Measurements from ENCODE around the gene NUP188. TPM values are rescaled to one million over a fixed set of nuclear protein-coding genes. Genes with fewer than 3 reads are reported as not detected.

NUP188 gene
- total and polyA plus RNA-seq, 4 donors: 30.3 to 43.6 (median 32.5) TPM

DNA sequence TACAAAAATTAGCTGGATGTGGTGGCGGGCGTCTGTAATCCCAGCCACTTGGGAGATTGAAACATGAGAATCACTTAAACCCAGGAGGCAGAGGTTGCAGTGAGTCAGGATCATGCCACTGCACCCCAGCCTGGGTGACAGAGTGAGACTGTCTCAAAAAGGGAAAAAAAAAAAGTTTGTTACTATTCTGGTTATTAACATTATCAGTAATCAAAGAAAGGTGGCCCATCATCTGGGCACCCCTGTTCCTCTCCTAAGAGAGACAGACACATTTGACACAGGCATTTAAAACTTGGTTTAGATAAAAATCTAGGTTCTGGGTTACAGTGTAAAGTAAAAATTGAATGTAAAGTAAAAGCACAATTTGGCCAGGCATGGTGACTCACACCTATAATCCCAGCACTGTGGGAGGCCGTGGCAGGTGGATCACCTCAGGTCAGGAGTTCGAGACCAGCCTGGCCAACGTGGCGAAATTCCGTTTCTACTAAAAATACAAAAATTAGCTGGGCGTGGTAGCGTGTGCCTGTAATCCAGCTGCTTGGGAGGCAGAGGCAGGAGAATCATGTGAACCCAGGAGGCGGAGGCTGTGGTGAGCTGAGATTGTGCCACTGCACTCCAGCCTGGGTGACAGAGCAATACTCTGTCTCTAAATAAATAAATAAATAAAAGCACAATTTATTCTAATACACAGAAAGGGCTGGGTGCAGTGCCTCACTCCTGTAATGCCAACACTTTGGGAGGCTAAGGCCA, 43.5 kb upstream of the NUP188 start:
- peaks cover 57% of the 10 kb centered on the region for H3K36me3 ChIP-seq (ENCODE audit: control insufficient read depth, insufficient read depth, low read length)
- H3K27ac ChIP-seq (ENCODE audit: low read depth, low read length): no peak overlapping the region
- DNase-seq (ENCODE audit: low read depth in 4 of 6, low spot score in 6 of 6): no peak
- H3K9me3 ChIP-seq (ENCODE audit: control insufficient read depth, insufficient read depth, low read length): no peaks in the 10 kb centered on the region
- H3K27me3 ChIP-seq (ENCODE audit: control insufficient read depth, insufficient read depth, low read length): no peaks in the 10 kb centered on the region
- H3K4me1 ChIP-seq (ENCODE audit: control insufficient read depth, insufficient read depth, low read length): peaks cover 8% of the 10 kb centered on the region
- 100% methylated on average over 4 of the region's 10 CpGs for WGBS (ENCODE audit: insufficient coverage)
- no peak overlapping the region for H3K4me3 ChIP-seq (ENCODE audit: low read depth, low read length)

DNA sequence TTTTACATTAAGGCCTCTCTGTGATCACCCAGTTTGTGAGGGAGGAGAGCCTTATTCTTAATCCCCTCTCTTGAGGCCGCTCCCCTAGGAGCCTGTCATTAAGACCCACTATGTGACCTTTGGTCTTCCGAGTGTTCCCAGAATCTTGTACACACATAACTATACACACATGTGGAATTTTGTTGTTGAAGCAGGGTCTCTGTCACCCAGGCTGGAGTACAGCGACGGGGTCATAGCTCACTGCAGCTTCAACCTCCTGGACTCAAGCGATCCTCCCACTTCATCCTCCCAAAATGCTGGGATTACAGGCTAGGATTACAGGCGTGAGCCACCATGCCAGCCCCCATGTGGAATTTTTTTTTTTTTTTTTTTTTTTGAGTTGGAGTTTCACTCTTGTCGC, 41.5 kb upstream of the NUP188 start:
- Histone ChIP-seq H3K27me3 (ENCODE audit: control insufficient read depth, insufficient read depth, low read length) (no peaks in the 10 kb centered on the region), H3K27ac (ENCODE audit: low read depth, low read length) (no peak overlapping the region), H3K4me3 (ENCODE audit: low read depth, low read length) (no peak overlapping the region), H3K36me3 (ENCODE audit: control insufficient read depth, insufficient read depth, low read length) (peaks cover 65% of the 10 kb centered on the region), H3K4me1 (ENCODE audit: control insufficient read depth, insufficient read depth, low read length) (peaks cover 7% of the 10 kb centered on the region), H3K9me3 (ENCODE audit: control insufficient read depth, insufficient read depth, low read length) (no peaks in the 10 kb centered on the region)
- WGBS (ENCODE audit: insufficient coverage): no CpG with 5 or more reads among the region's 7 CpGs
- DNase-seq (ENCODE audit: low read depth in 4 of 6, low spot score in 6 of 6): no peak

DNA sequence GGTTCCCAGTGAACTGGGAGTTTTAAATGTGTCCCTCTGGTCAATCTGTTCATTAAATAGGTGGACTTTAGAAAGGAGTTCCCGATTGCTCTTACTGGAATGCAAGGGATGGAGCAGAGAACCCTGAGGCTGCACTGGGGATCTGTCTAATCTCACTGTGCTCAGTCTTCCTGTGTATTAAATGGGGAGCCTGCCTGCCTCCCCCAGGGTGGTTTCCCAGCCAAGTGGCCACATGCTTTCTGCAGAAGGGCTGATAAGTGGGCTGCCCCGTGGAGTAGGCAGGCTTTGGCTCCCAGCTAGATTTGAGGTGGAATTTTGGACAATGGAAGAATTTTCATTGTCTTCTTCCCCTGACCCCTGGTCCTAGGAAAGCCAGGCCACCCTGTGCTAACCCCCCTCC, 40.8 kb upstream of the NUP188 start:
- WGBS (ENCODE audit: insufficient coverage): 69% methylated on average over 1 of the region's 2 CpGs
- Histone ChIP-seq H3K27ac (ENCODE audit: low read depth, low read length) (no peak overlapping the region), H3K27me3 (ENCODE audit: control insufficient read depth, insufficient read depth, low read length) (no peaks in the 10 kb centered on the region), H3K4me1 (ENCODE audit: control insufficient read depth, insufficient read depth, low read length) (peaks cover 14% of the 10 kb centered on the region), H3K9me3 (ENCODE audit: control insufficient read depth, insufficient read depth, low read length) (no peaks in the 10 kb centered on the region), H3K36me3 (ENCODE audit: control insufficient read depth, insufficient read depth, low read length) (peaks cover 66% of the 10 kb centered on the region), H3K4me3 (ENCODE audit: low read depth, low read length) (no peak overlapping the region)
- DNase-seq (ENCODE audit: low read depth in 4 of 6, low spot score in 6 of 6): no peak

DNA sequence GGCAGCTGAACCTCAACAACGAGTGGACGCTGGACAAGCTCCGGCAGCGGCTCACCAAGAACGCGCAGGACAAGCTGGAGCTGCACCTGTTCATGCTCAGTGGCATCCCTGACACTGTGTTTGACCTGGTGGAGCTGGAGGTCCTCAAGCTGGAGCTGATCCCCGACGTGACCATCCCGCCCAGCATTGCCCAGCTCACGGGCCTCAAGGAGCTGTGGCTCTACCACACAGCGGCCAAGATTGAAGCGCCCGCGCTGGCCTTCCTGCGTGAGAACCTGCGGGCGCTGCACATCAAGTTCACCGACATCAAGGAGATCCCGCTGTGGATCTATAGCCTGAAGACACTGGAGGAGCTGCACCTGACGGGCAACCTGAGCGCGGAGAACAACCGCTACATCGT, 39.1 kb upstream of the NUP188 start:
- Histone ChIP-seq H3K27me3 (ENCODE audit: control insufficient read depth, insufficient read depth, low read length) (no peaks in the 10 kb centered on the region), H3K36me3 (ENCODE audit: control insufficient read depth, insufficient read depth, low read length) (peaks cover 66% of the 10 kb centered on the region), H3K4me3 (ENCODE audit: low read depth, low read length) (no peak overlapping the region), H3K4me1 (ENCODE audit: control insufficient read depth, insufficient read depth, low read length) (peaks cover 21% of the 10 kb centered on the region), H3K9me3 (ENCODE audit: control insufficient read depth, insufficient read depth, low read length) (no peaks in the 10 kb centered on the region), H3K27ac (ENCODE audit: low read depth, low read length) (no peak overlapping the region)
- DNase-seq (ENCODE audit: low read depth in 4 of 6, low spot score in 6 of 6): no peak
- 95% methylated on average over 24 of the region's 24 CpGs for WGBS (ENCODE audit: insufficient coverage)

DNA sequence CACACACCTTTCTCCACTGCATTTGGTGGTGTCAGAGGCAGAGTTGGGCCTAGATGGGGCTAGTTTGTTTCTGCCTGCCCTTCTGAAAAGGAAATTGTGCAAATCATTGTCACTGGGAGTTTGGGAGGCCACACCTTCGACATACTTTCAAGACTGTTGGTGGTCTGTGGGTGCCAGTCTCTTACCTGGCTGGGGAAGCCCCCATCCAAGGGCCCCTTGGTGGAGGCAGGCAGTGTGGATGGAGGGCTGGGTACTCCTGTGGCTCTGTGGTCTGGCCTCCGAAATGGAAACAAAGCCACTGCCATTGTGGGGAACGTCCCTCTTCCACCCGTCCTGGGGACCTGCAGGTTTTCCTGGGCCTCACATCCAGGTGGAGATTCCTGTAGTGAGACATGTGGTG, 37.6 kb upstream of the NUP188 start:
- Histone ChIP-seq H3K4me3 (ENCODE audit: low read depth, low read length) (no peak overlapping the region), H3K27me3 (ENCODE audit: control insufficient read depth, insufficient read depth, low read length) (no peaks in the 10 kb centered on the region), H3K36me3 (ENCODE audit: control insufficient read depth, insufficient read depth, low read length) (peaks cover 80% of the 10 kb centered on the region), H3K27ac (ENCODE audit: low read depth, low read length) (no peak overlapping the region), H3K4me1 (ENCODE audit: control insufficient read depth, insufficient read depth, low read length) (peaks cover 25% of the 10 kb centered on the region), H3K9me3 (ENCODE audit: control insufficient read depth, insufficient read depth, low read length) (no peaks in the 10 kb centered on the region)
- DNase-seq (ENCODE audit: low read depth in 4 of 6, low spot score in 6 of 6): no peak
- 90% methylated on average over 4 of the region's 4 CpGs for WGBS (ENCODE audit: insufficient coverage)

DNA sequence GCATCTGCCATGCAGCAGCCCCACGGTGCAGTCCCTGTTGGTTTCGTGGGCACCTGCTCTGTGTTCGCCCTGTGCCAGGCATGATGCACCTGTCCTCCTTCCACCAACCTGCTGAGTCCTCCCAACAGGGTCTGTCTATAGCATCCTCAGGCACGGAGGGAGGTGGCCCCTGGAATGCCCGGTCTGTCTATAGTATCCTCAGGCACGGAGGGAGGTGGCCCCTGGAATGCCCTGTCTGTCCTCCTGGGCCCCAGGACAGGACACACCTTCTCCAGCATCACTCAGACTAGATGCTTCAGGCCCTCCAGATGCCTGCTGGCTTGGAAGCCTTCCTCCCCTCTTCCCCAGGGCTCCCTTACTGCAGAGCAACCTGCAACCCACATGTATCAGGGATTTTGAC, 36.6 kb upstream of the NUP188 start:
- peaks cover 30% of the 10 kb centered on the region for H3K4me1 ChIP-seq (ENCODE audit: control insufficient read depth, insufficient read depth, low read length)
- H3K9me3 ChIP-seq (ENCODE audit: control insufficient read depth, insufficient read depth, low read length): no peaks in the 10 kb centered on the region
- no peak overlapping the region for H3K27ac ChIP-seq (ENCODE audit: low read depth, low read length)
- no peak overlapping the region for H3K4me3 ChIP-seq (ENCODE audit: low read depth, low read length)
- no peaks in the 10 kb centered on the region for H3K27me3 ChIP-seq (ENCODE audit: control insufficient read depth, insufficient read depth, low read length)
- 87% methylated on average over 6 of the region's 6 CpGs for whole genome bisulfite sequencing (ENCODE audit: insufficient coverage)
- H3K36me3 ChIP-seq (ENCODE audit: control insufficient read depth, insufficient read depth, low read length): peaks cover 87% of the 10 kb centered on the region
- no peak for DNase-seq (ENCODE audit: low read depth in 4 of 6, low spot score in 6 of 6)

DNA sequence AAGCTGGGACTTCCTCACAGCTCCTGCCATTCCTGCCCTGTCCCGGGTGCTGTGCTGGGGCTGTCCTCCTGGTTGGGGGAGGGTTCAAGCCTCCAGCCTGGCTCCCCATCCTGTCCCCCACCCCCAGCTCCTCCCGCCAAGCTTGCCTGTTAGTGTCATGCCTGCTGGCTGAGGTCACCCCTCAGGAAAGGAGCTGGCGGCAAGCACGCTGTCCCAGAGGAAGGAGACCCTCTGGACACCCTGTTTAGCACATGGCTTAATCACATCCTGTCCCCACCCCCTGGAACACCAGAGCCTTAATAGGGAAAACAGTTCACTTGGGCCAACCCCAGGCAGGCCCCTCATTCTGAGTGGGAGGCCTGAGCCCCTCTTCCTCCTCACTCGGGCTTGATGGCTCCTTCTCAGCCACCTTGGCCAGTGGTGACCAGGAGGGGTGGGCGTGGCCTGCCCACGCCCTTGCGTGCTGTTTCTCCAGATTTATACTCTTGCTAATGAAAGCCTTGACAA, 35.9 kb upstream of the NUP188 start:
- H3K27ac ChIP-seq (ENCODE audit: low read depth, low read length): no peak overlapping the region

DNA sequence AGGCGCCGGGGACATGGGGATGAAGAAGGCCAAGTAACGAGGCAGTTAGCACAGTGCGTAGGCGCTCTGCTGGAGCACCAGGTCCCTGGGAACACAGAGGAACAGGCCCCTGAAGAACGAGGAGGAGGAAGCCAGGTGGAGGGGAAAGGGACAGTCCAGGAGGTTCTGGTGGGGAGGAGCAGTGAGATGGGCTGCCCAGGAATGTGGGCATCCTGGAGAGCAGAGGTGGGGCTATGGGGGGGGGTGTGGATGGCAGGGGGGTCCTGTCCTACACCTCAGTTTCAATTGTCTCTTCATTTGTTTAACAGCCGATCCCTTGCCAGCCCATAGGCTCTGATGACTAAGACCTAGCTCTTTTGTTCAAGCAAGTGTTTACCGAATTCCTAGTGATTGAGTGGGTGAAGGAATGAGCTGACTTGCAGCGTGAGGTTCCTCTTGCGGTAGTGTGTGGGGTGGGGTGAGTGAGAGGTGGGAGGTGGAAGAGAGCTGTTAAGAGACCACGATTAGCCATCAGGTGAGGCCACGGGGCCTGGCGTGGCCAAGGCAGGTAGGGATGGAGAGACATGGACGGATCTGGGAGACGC, 35.1 kb upstream of the NUP188 start:
- DNase-seq (ENCODE audit: low read depth in 4 of 6, low spot score in 6 of 6): no peak
- Histone ChIP-seq H3K27me3 (ENCODE audit: control insufficient read depth, insufficient read depth, low read length) (no peaks in the 10 kb centered on the region), H3K27ac (ENCODE audit: low read depth, low read length) (no peak overlapping the region), H3K36me3 (ENCODE audit: control insufficient read depth, insufficient read depth, low read length) (peaks cover 91% of the 10 kb centered on the region), H3K4me1 (ENCODE audit: control insufficient read depth, insufficient read depth, low read length) (peaks cover 44% of the 10 kb centered on the region), H3K9me3 (ENCODE audit: control insufficient read depth, insufficient read depth, low read length) (no peaks in the 10 kb centered on the region), H3K4me3 (ENCODE audit: low read depth, low read length) (no peak overlapping the region)
- 84% methylated on average over 15 of the region's 15 CpGs for WGBS (ENCODE audit: insufficient coverage)

More for the DNA sequence above, 35.9 kb upstream of the NUP188 start:
- H3K4me3 ChIP-seq (ENCODE audit: low read depth, low read length): no peak overlapping the region
- H3K9me3 ChIP-seq (ENCODE audit: control insufficient read depth, insufficient read depth, low read length): no peaks in the 10 kb centered on the region
- H3K27me3 ChIP-seq (ENCODE audit: control insufficient read depth, insufficient read depth, low read length): no peaks in the 10 kb centered on the region
- 58% methylated on average over 8 of the region's 8 CpGs for WGBS (ENCODE audit: insufficient coverage)
- H3K36me3 ChIP-seq (ENCODE audit: control insufficient read depth, insufficient read depth, low read length): peaks cover 93% of the 10 kb centered on the region
- peaks cover 36% of the 10 kb centered on the region for H3K4me1 ChIP-seq (ENCODE audit: control insufficient read depth, insufficient read depth, low read length)
- DNase-seq (ENCODE audit: low read depth in 4 of 6, low spot score in 6 of 6): no peak

DNA sequence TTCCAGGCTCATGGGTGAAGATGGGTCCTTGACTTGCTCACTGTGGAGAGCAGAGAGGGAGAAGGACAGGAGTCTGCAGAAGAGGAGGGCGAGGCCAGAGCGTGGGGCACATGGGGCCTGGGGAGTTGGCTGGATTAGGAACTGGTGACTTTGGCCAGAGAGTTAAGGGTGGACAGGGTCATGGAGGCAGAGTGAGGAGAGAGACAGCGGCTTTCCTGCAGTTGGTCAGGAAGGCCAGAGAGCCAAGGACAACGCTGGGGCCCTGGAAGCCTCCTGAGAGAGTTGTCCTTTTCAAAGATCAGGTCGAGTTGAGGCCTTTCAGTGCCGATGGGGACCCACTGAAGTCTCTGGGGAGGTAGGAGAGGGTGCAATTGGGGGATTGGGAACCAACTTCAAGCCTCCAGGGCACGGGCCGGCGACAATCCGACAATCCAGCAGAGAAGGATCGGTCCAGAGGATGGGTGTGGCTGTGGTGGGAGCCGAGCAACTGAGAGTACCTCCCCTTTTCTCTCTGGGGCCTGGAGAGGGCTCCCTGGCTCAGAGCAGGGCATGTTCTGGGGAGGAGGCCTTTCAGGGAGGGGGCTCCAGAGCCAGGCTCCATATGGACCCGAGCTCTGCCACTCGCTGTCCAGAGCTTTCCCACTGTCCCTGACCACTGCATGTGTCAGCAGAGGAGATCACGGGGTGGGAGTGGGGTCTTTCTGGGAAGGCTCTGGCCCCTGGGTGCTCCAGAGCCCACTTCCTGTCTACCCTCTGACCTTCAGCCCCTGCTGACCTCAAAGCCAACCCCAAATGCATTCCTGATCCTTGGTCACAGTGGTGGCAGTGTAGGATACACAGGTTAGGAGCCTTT, 34.2 kb upstream of the NUP188 start:
- H3K4me1 ChIP-seq (ENCODE audit: control insufficient read depth, insufficient read depth, low read length): peaks cover 47% of the 10 kb centered on the region
- H3K36me3 ChIP-seq (ENCODE audit: control insufficient read depth, insufficient read depth, low read length): peaks cover 91% of the 10 kb centered on the region
- no peaks in the 10 kb centered on the region for H3K27me3 ChIP-seq (ENCODE audit: control insufficient read depth, insufficient read depth, low read length)
- 92% methylated on average over 12 of the region's 15 CpGs for WGBS (ENCODE audit: insufficient coverage)
- DNase-seq (ENCODE audit: low read depth in 4 of 6, low spot score in 6 of 6): no peak
- H3K27ac ChIP-seq (ENCODE audit: low read depth, low read length): no peak overlapping the region
- no peaks in the 10 kb centered on the region for H3K9me3 ChIP-seq (ENCODE audit: control insufficient read depth, insufficient read depth, low read length)
- H3K4me3 ChIP-seq (ENCODE audit: low read depth, low read length): no peak overlapping the region
